ENCODE measurements around the gene FXR2.

FXR2 gene

GRCh38 chr17:7560172-7561027 lies 54.3 kb downstream of the FXR2 start:
- no peak for DNase-seq
- peaks cover 19% of the 10 kb centered on the region for H3K4me1 ChIP-seq (ENCODE audit: control insufficient read depth, insufficient read depth, low read length, poor library complexity, severe bottlenecking)
- peak overlapping the region; percentile 97 for H3K27ac ChIP-seq (ENCODE audit: insufficient read depth, low read length, poor library complexity, severe bottlenecking)
- H3K27me3 ChIP-seq (replicated peaks; ENCODE audit: control insufficient read depth, insufficient read depth, low read length, poor library complexity, severe bottlenecking) = no peaks in the 10 kb centered on the region
- peaks cover 23% of the 10 kb centered on the region for H3K36me3 ChIP-seq (ENCODE audit: control insufficient read depth, insufficient read depth, low read length)
- H3K9me3 ChIP-seq (ENCODE audit: control insufficient read depth, low read length) = no peaks in the 10 kb centered on the region
- H3K4me3 ChIP-seq (ENCODE audit: insufficient read depth, low read depth, low read length, poor library complexity, severe bottlenecking) = no peak overlapping the region

GRCh38 chr17:7559320-7560171 lies 55.2 kb downstream of the FXR2 start:
- Histone ChIP-seq H3K27me3 (replicated peaks; ENCODE audit: control insufficient read depth, insufficient read depth, low read length, poor library complexity, severe bottlenecking) (no peaks in the 10 kb centered on the region), H3K4me1 (ENCODE audit: control insufficient read depth, insufficient read depth, low read length, poor library complexity, severe bottlenecking) (peaks cover 19% of the 10 kb centered on the region), H3K27ac (ENCODE audit: insufficient read depth, low read length, poor library complexity, severe bottlenecking) (no peak overlapping the region), H3K4me3 (ENCODE audit: insufficient read depth, low read depth, low read length, poor library complexity, severe bottlenecking) (no peak overlapping the region), H3K36me3 (ENCODE audit: control insufficient read depth, insufficient read depth, low read length) (peaks cover 14% of the 10 kb centered on the region), H3K9me3 (ENCODE audit: control insufficient read depth, low read length) (no peaks in the 10 kb centered on the region)
- DNase-seq = no peak

GRCh38 chr17:7558544-7559319 lies 56.0 kb downstream of the FXR2 start, which contains the start of gene TNFSF13:
TSS of gene TNFSF13 (plus strand) at chr17:7558750. CDS start at chr17:7559040, 290 bp downstream.
- no peak for DNase-seq
- H3K36me3 ChIP-seq (ENCODE audit: control insufficient read depth, insufficient read depth, low read length) = peaks cover 7% of the 10 kb centered on the region
- H3K27me3 ChIP-seq (replicated peaks; ENCODE audit: control insufficient read depth, insufficient read depth, low read length, poor library complexity, severe bottlenecking) = no peaks in the 10 kb centered on the region
- H3K27ac ChIP-seq (ENCODE audit: insufficient read depth, low read length, poor library complexity, severe bottlenecking) = no peak within 1 kb of the TSS
- H3K9me3 ChIP-seq (ENCODE audit: control insufficient read depth, low read length) = no peaks in the 10 kb centered on the region
- H3K4me1 ChIP-seq (ENCODE audit: control insufficient read depth, insufficient read depth, low read length, poor library complexity, severe bottlenecking) = peaks cover 24% of the 10 kb centered on the region
- H3K4me3 ChIP-seq (ENCODE audit: insufficient read depth, low read depth, low read length, poor library complexity, severe bottlenecking) = no peak within 1 kb of the TSS

GRCh38 chr17:7557775-7558543 lies 56.7 kb downstream of the FXR2 start:
- Histone ChIP-seq H3K4me3 (ENCODE audit: insufficient read depth, low read depth, low read length, poor library complexity, severe bottlenecking) (no peak overlapping the region), H3K27ac (ENCODE audit: insufficient read depth, low read length, poor library complexity, severe bottlenecking) (no peak overlapping the region), H3K9me3 (ENCODE audit: control insufficient read depth, low read length) (no peaks in the 10 kb centered on the region), H3K36me3 (ENCODE audit: control insufficient read depth, insufficient read depth, low read length) (peaks cover 6% of the 10 kb centered on the region), H3K27me3 (replicated peaks; ENCODE audit: control insufficient read depth, insufficient read depth, low read length, poor library complexity, severe bottlenecking) (no peaks in the 10 kb centered on the region), H3K4me1 (ENCODE audit: control insufficient read depth, insufficient read depth, low read length, poor library complexity, severe bottlenecking) (peaks cover 30% of the 10 kb centered on the region)
- DNase-seq = no peak

GRCh38 chr17:7557147-7557764 lies 57.4 kb downstream of the FXR2 start:
- Histone ChIP-seq H3K4me3 (ENCODE audit: insufficient read depth, low read depth, low read length, poor library complexity, severe bottlenecking) (no peak overlapping the region), H3K27ac (ENCODE audit: insufficient read depth, low read length, poor library complexity, severe bottlenecking) (no peak overlapping the region), H3K4me1 (ENCODE audit: control insufficient read depth, insufficient read depth, low read length, poor library complexity, severe bottlenecking) (peaks cover 29% of the 10 kb centered on the region), H3K27me3 (replicated peaks; ENCODE audit: control insufficient read depth, insufficient read depth, low read length, poor library complexity, severe bottlenecking) (no peaks in the 10 kb centered on the region), H3K36me3 (ENCODE audit: control insufficient read depth, insufficient read depth, low read length) (peaks cover 6% of the 10 kb centered on the region), H3K9me3 (ENCODE audit: control insufficient read depth, low read length) (no peaks in the 10 kb centered on the region)
- DNase-seq = no peak

GRCh38 chr17:7556627-7557026 lies 58.1 kb downstream of the FXR2 start:
- H3K27me3 ChIP-seq (replicated peaks; ENCODE audit: control insufficient read depth, insufficient read depth, low read length, poor library complexity, severe bottlenecking) = no peaks in the 10 kb centered on the region
- DNase-seq = no peak
- H3K4me1 ChIP-seq (ENCODE audit: control insufficient read depth, insufficient read depth, low read length, poor library complexity, severe bottlenecking) = peaks cover 29% of the 10 kb centered on the region
- no peak overlapping the region for H3K27ac ChIP-seq (ENCODE audit: insufficient read depth, low read length, poor library complexity, severe bottlenecking)
- no peak overlapping the region for H3K4me3 ChIP-seq (ENCODE audit: insufficient read depth, low read depth, low read length, poor library complexity, severe bottlenecking)
- H3K36me3 ChIP-seq (ENCODE audit: control insufficient read depth, insufficient read depth, low read length) = peaks cover 6% of the 10 kb centered on the region
- H3K9me3 ChIP-seq (ENCODE audit: control insufficient read depth, low read length) = no peaks in the 10 kb centered on the region

- Histone ChIP-seq H3K27me3 (replicated peaks; ENCODE audit: control insufficient read depth, insufficient read depth, low read length, poor library complexity, severe bottlenecking) (no peaks in the 10 kb centered on the region), H3K27ac (ENCODE audit: insufficient read depth, low read length, poor library complexity, severe bottlenecking) (no peak overlapping the region)
These were observed 59.3 kb downstream of the FXR2 start for GRCh38 chr17:7555320-7555948.

GRCh38 chr17:7553356-7553755 lies 61.3 kb downstream of the FXR2 start:
- no peak for DNase-seq
- Histone ChIP-seq H3K27me3 (replicated peaks; ENCODE audit: control insufficient read depth, insufficient read depth, low read length, poor library complexity, severe bottlenecking) (no peaks in the 10 kb centered on the region), H3K36me3 (ENCODE audit: control insufficient read depth, insufficient read depth, low read length) (peaks cover 6% of the 10 kb centered on the region), H3K4me1 (ENCODE audit: control insufficient read depth, insufficient read depth, low read length, poor library complexity, severe bottlenecking) (peaks cover 50% of the 10 kb centered on the region), H3K27ac (ENCODE audit: insufficient read depth, low read length, poor library complexity, severe bottlenecking) (peak overlapping the region; percentile 19), H3K9me3 (ENCODE audit: control insufficient read depth, low read length) (no peaks in the 10 kb centered on the region), H3K4me3 (ENCODE audit: insufficient read depth, low read depth, low read length, poor library complexity, severe bottlenecking) (no peak overlapping the region)

More at GRCh38 chr17:7555320-7555948, 59.3 kb downstream of the FXR2 start:
- H3K4me3 ChIP-seq (ENCODE audit: insufficient read depth, low read depth, low read length, poor library complexity, severe bottlenecking) = no peak overlapping the region
- H3K4me1 ChIP-seq (ENCODE audit: control insufficient read depth, insufficient read depth, low read length, poor library complexity, severe bottlenecking) = peaks cover 32% of the 10 kb centered on the region
- H3K9me3 ChIP-seq (ENCODE audit: control insufficient read depth, low read length) = no peaks in the 10 kb centered on the region
- H3K36me3 ChIP-seq (ENCODE audit: control insufficient read depth, insufficient read depth, low read length) = peaks cover 6% of the 10 kb centered on the region
- no peak for DNase-seq

All from effector memory CD4-positive, alpha-beta T cell (primary cell).